HCT116 (cell line): Measurements from ENCODE around the gene VAV2. TPM values are rescaled to one million over a fixed set of nuclear protein-coding genes. Genes with fewer than 3 reads are reported as not detected.

ENCODE experiments used
- ATAC-seq: fragments of 200-7000 bp; cut with Tn5 transposase; 2 replicates; pipeline ENCODE4 v1.9.1; 2020; ENCODE audit warnings: mild to moderate bottlenecking, moderate library complexity
- BruUV-seq: library from RNA; stranded (reverse); fragments of 400-500 nt; replicated peaks from 2 replicates; lab custom pipeline; 2021; lab: Mats Ljungman, UMichigan
- CTCF ChIA-PET: fragments of 300-600 bp; sonication (Branson Sonifier 250); formaldehyde crosslinking; loops from one replicate; lab custom pipeline; 2021; ENCODE audit warnings: antibody characterized with exemption; lab: Charles Lee
- POLR2A ChIA-PET: fragments of 300-600, 350-600 bp; sonication (Branson Sonifier 250); formaldehyde crosslinking; loops from one replicate; lab custom pipeline; 2021; ENCODE audit warnings: antibody characterized with exemption; lab: Charles Lee
- RAD21 ChIA-PET, 2 experiments: fragments of 300-600 bp; sonication (Branson Sonifier 250); formaldehyde crosslinking; loops; one replicate each; lab custom pipeline; 2023; ENCODE audit warnings: low total read pairs in 2 of 2; ENCODE audit not compliant: uncharacterized antibody in 2 of 2, unreplicated experiment in 2 of 2, low non-redundant PET in 1 of 2; lab: Charles Lee
- DNase-seq: peaks from one replicate; pipeline ENCODE4 v3.0.0-alpha.2; 2010; ENCODE audit warnings: low read depth, low spot score
- H2AFZ ChIP-seq: fragments of 200-600 bp; shearing (Covaris generic), sonication (generic); 2 replicates; pipeline ENCODE4 v1.6.1; 2017; ENCODE audit warnings: low read depth, mixed run types, mixed read lengths, antibody characterized with exemption, low read length; ENCODE audit not compliant: poor library complexity, severe bottlenecking
- H3K27ac ChIP-seq: 2 replicates; pipeline ENCODE4 v1.5.1; 2012; ENCODE audit warnings: low read depth, low read length
- H3K27me3 ChIP-seq: fragments of 200-600 bp; sonication (generic); 2 replicates; pipeline ENCODE4 v1.6.1; 2016; ENCODE audit warnings: mixed run types, low read length, mixed read lengths; ENCODE audit not compliant: insufficient read depth
- H3K36me3 ChIP-seq, 2 experiments: fragments of 200-500 bp in 1 of 2; fragments of 200-600 bp in 1 of 2; sonication (Bioruptor generic) in 1 of 2; sonication (generic) in 1 of 2; 2 replicates each; pipeline versions ENCODE4 v1.5.1 to v1.6.1; 2014 to 2016; ENCODE audit warnings: low read length in 2 of 2, inconsistent platforms in 1 of 2, mixed read lengths in 1 of 2, mixed run types in 1 of 2; ENCODE audit not compliant: insufficient read depth in 2 of 2, control insufficient read depth in 1 of 2
- H3K4me1 ChIP-seq, 2 experiments: fragments of 200-600 bp in 1 of 2; sonication (generic) in 1 of 2; 2 replicates each; pipeline versions ENCODE4 v1.5.1 to v1.6.1; 2012 to 2017; ENCODE audit warnings: low read length in 2 of 2, inconsistent platforms in 1 of 2, mild to moderate bottlenecking in 1 of 2, mixed read lengths in 1 of 2, mixed run types in 1 of 2, moderate library complexity in 1 of 2; ENCODE audit not compliant: insufficient read depth in 2 of 2, control insufficient read depth in 1 of 2
- H3K4me2 ChIP-seq: fragments of 200-600 bp; sonication (generic); 2 replicates; pipeline ENCODE4 v1.6.1; 2017; ENCODE audit warnings: mixed run types, low read length, mixed read lengths
- H3K4me3 ChIP-seq, 2 experiments: fragments of 200-600 bp in 1 of 2; sonication (generic) in 1 of 2; replicated peaks in 1 of 2; 2 replicates each; pipeline ENCODE4 v1.5.1; 2011 to 2016; ENCODE audit warnings: low read length in 2 of 2, control low read depth in 1 of 2, low read depth in 1 of 2, mild to moderate bottlenecking in 1 of 2, mixed read lengths in 1 of 2, mixed run types in 1 of 2
- H3K79me2 ChIP-seq: fragments of 200-600 bp; sonication (generic); 2 replicates; pipeline ENCODE4 v1.6.1; 2017; ENCODE audit warnings: mild to moderate bottlenecking, mixed run types, low read length, moderate library complexity, mixed read lengths; ENCODE audit not compliant: insufficient read depth
- H3K9ac ChIP-seq: fragments of 200-600 bp; sonication (generic); 2 replicates; pipeline ENCODE4 v1.6.1; 2016; ENCODE audit warnings: low read length, mixed read lengths
- H3K9me2 ChIP-seq: fragments of 200-600 bp; sonication (generic), shearing (Covaris generic); 2 replicates; pipeline ENCODE4 v1.6.1; 2017; ENCODE audit warnings: mixed run types, mild to moderate bottlenecking, moderate library complexity; ENCODE audit not compliant: insufficient read depth
- H3K9me3 ChIP-seq, 2 experiments: fragments of 200-500 bp in 1 of 2; fragments of 200-600 bp in 1 of 2; sonication (Bioruptor generic) in 1 of 2; sonication (generic) in 1 of 2; 2 replicates each; pipeline ENCODE4 v1.6.1; 2014 to 2017; ENCODE audit warnings: low read length in 2 of 2, mixed read lengths in 2 of 2, inconsistent platforms in 1 of 2, low read depth in 1 of 2, mild to moderate bottlenecking in 1 of 2, mixed run types in 1 of 2, moderate library complexity in 1 of 2; ENCODE audit not compliant: control insufficient read depth in 1 of 2, insufficient read depth in 1 of 2
- H4K20me1 ChIP-seq: fragments of 200-600 bp; sonication (generic), shearing (Covaris generic); 2 replicates; pipeline ENCODE4 v1.6.1; 2017; ENCODE audit warnings: mixed run types, mild to moderate bottlenecking, moderate library complexity; ENCODE audit not compliant: insufficient read depth
- EGR1 ChIP-seq: IDR thresholded peaks from 2 replicates; pipeline ENCODE4 v1.6.1; 2012; ENCODE audit warnings: low read depth
- ELF1 ChIP-seq: IDR thresholded peaks from 2 replicates; pipeline ENCODE4 v1.6.1; 2012; ENCODE audit warnings: low read depth, borderline replicate concordance
- EZH2 ChIP-seq: fragments of 200-600 bp; sonication (generic); IDR thresholded peaks from 2 replicates; pipeline ENCODE4 v1.6.1; 2017; ENCODE audit warnings: antibody characterized with exemption, mixed run types
- EZH2phosphoT487 ChIP-seq: fragments of 200-600 bp; IDR thresholded peaks from 2 replicates; pipeline ENCODE4 v1.6.1; 2018; ENCODE audit warnings: antibody characterized with exemption, borderline replicate concordance
- FOSL1 ChIP-seq: IDR thresholded peaks from 2 replicates; pipeline ENCODE4 v1.6.1; 2012; ENCODE audit warnings: low read depth
- JUND ChIP-seq: IDR thresholded peaks from 2 replicates; pipeline ENCODE4 v1.6.1; 2012
- POLR2A ChIP-seq: IDR thresholded peaks from 2 replicates; pipeline ENCODE4 v1.7.0; 2011; ENCODE audit warnings: borderline replicate concordance; ENCODE audit not compliant: insufficient read depth, insufficient read length; ENCODE audit errors: extremely low read depth
- POLR2AphosphoS5 ChIP-seq: IDR thresholded peaks from 2 replicates; pipeline ENCODE4 v1.6.1; 2011; ENCODE audit warnings: mild to moderate bottlenecking, low read depth, low read length, moderate library complexity
- RAD21 ChIP-seq: IDR thresholded peaks from 2 replicates; pipeline ENCODE4 v1.6.1; 2012; ENCODE audit warnings: low read depth, mild to moderate bottlenecking
- SIN3A ChIP-seq: IDR thresholded peaks from 2 replicates; pipeline ENCODE4 v1.6.1; 2012; ENCODE audit warnings: low read depth
- SP1 ChIP-seq: IDR thresholded peaks from 2 replicates; pipeline ENCODE4 v1.6.1; 2012; ENCODE audit warnings: low read depth
- SRF ChIP-seq: IDR thresholded peaks from 2 replicates; pipeline ENCODE4 v1.6.1; 2012; ENCODE audit warnings: low read depth
- YY1 ChIP-seq: IDR thresholded peaks from 2 replicates; pipeline ENCODE4 v1.6.1; 2011; ENCODE audit warnings: low read length, low read depth, moderate library complexity, mild to moderate bottlenecking; ENCODE audit not compliant: insufficient replicate concordance; ENCODE audit errors: extremely low read depth
- ZFX ChIP-seq: fragments of 450-650 bp; IDR thresholded peaks from 2 replicates; pipeline ENCODE4 v1.6.1; 2017
- ZNF274 ChIP-seq: fragments of 200-500 bp; sonication (Bioruptor generic); IDR thresholded peaks from 2 replicates; pipeline ENCODE4 v1.6.1; 2014; ENCODE audit warnings: mild to moderate bottlenecking, low read depth, low read length, inconsistent platforms
- intact Hi-C: fragments of 100-400 bp; cut with micrococcal nuclease; formaldehyde crosslinking; loops from 2 replicates; pipeline ENCODE4 v1.10.0; 2022
- total RNA-seq: library from RNA; stranded (reverse); gene quantifications from one replicate; pipeline ENCODE4 v1.2.1, GENCODE V29; 2021; ENCODE audit not compliant: unreplicated experiment
- TF ChIP-seq, protein P1 (sequence below): IDR thresholded peaks from 2 replicates; pipeline ENCODE4 v1.6.1; 2012; ENCODE audit warnings: low read depth
- TF ChIP-seq, protein P2 (sequence below), 3 experiments: fragments of 200-600 bp in 1 of 3; sonication (generic) in 1 of 3; IDR thresholded peaks in 2 of 3; conservative IDR thresholded peaks in 1 of 3; 2 replicates each; pipeline ENCODE4 v1.5.1; 2012 to 2017; ENCODE audit warnings: low read depth in 2 of 3, low read length in 2 of 3, antibody characterized with exemption in 1 of 3, borderline replicate concordance in 1 of 3, control low read depth in 1 of 3, mild to moderate bottlenecking in 1 of 3, mixed read lengths in 1 of 3, mixed run types in 1 of 3, moderate library complexity in 1 of 3; ENCODE audit not compliant: insufficient read depth in 1 of 3
- TF ChIP-seq, protein P3 (sequence below): IDR thresholded peaks from 2 replicates; pipeline ENCODE4 v1.6.1; 2012
- TF ChIP-seq, protein P4 (sequence below): IDR thresholded peaks from 2 replicates; pipeline ENCODE4 v1.6.1; 2012

Gene VAV2
- total RNA-seq, 1 experiment from 2014 or later, result 33.2 TPM

DNA sequence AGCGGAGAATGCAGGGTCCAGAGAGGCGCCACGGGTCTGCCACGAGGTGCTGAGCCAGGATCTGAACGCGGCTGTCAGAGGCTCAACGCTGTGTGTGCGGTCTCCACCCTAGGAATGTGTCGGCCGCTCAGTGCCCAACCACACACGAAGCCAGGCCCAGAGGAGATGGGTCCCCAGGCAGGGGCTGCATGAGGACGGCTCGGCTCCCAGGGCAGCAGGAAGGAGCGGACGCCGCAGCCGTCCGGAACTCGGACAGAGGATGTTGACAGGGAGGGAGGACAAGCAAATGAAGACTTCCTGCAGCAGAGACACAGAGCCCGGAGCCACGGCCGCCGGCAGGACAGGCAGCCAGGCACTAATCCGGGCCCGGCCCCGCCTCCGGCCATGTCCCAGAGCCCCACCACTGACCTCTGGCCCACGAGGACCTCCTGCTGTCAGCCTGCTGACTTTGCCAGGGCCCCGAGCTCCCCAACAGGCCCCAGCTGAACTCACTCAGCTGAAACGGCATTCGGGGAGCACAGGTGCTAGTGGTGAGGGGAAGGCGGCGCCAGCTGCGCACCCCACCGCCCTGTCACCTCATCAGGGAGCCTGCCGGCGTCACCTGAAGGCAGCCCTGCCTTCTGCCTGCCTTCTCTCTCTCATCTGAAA is 12.7 kb downstream of the VAV2 start:
- H2AFZ ChIP-seq, result no peak overlapping the region
- no peaks in the 10 kb centered on the region for H3K9me2 ChIP-seq
- H3K27ac ChIP-seq, result no peak overlapping the region
- TF ChIP-seq ZNF274 (no peak), SIN3A (no peak), EZH2 (no peak), EZH2phosphoT487 (no peak), ELF1 (no peak), SP1 (no peak), EGR1 (no peak), YY1 (no peak), ZFX (no peak), JUND (no peak), POLR2A (no peak), FOSL1 (no peak), RAD21 (no peak), POLR2AphosphoS5 (no peak), SRF (no peak)
- TF ChIP-seq, protein P1, sequence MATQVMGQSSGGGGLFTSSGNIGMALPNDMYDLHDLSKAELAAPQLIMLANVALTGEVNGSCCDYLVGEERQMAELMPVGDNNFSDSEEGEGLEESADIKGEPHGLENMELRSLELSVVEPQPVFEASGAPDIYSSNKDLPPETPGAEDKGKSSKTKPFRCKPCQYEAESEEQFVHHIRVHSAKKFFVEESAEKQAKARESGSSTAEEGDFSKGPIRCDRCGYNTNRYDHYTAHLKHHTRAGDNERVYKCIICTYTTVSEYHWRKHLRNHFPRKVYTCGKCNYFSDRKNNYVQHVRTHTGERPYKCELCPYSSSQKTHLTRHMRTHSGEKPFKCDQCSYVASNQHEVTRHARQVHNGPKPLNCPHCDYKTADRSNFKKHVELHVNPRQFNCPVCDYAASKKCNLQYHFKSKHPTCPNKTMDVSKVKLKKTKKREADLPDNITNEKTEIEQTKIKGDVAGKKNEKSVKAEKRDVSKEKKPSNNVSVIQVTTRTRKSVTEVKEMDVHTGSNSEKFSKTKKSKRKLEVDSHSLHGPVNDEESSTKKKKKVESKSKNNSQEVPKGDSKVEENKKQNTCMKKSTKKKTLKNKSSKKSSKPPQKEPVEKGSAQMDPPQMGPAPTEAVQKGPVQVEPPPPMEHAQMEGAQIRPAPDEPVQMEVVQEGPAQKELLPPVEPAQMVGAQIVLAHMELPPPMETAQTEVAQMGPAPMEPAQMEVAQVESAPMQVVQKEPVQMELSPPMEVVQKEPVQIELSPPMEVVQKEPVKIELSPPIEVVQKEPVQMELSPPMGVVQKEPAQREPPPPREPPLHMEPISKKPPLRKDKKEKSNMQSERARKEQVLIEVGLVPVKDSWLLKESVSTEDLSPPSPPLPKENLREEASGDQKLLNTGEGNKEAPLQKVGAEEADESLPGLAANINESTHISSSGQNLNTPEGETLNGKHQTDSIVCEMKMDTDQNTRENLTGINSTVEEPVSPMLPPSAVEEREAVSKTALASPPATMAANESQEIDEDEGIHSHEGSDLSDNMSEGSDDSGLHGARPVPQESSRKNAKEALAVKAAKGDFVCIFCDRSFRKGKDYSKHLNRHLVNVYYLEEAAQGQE, result no peak
- TF ChIP-seq, protein P2, sequence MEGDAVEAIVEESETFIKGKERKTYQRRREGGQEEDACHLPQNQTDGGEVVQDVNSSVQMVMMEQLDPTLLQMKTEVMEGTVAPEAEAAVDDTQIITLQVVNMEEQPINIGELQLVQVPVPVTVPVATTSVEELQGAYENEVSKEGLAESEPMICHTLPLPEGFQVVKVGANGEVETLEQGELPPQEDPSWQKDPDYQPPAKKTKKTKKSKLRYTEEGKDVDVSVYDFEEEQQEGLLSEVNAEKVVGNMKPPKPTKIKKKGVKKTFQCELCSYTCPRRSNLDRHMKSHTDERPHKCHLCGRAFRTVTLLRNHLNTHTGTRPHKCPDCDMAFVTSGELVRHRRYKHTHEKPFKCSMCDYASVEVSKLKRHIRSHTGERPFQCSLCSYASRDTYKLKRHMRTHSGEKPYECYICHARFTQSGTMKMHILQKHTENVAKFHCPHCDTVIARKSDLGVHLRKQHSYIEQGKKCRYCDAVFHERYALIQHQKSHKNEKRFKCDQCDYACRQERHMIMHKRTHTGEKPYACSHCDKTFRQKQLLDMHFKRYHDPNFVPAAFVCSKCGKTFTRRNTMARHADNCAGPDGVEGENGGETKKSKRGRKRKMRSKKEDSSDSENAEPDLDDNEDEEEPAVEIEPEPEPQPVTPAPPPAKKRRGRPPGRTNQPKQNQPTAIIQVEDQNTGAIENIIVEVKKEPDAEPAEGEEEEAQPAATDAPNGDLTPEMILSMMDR (IDR thresholded peaks at IDR 0.05 in 2 of 3, conservative IDR thresholded peaks at IDR 0.05 in 1 of 3; ENCODE audit: borderline replicate concordance in 1 of 3, insufficient read depth in 1 of 3, low read depth in 2 of 3, low read length in 2 of 3), result no peak
- TF ChIP-seq, protein P3, sequence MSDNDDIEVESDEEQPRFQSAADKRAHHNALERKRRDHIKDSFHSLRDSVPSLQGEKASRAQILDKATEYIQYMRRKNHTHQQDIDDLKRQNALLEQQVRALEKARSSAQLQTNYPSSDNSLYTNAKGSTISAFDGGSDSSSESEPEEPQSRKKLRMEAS, result no peak
- TF ChIP-seq, protein P4, sequence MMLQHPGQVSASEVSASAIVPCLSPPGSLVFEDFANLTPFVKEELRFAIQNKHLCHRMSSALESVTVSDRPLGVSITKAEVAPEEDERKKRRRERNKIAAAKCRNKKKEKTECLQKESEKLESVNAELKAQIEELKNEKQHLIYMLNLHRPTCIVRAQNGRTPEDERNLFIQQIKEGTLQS, result no peak
- TF ChIP-seq, all 23 proteins: peak for 0
- ChIA-PET RAD21 (no interaction called here), CTCF (no interaction called here), POLR2A (no interaction called here)
- intact Hi-C loops, result no loop called here
- peaks cover 94% of the 10 kb centered on the region for H3K79me2 ChIP-seq
- no TSS peak for BruUV-seq
- H3K9ac ChIP-seq, result no peak overlapping the region
- H3K4me3 ChIP-seq, result no peak overlapping the region
- H3K4me1 ChIP-seq, result no peaks in the 10 kb centered on the region
- no peaks in the 10 kb centered on the region for H3K36me3 ChIP-seq
- ATAC-seq (no peak), DNase-seq (no peak)
- no peaks in the 10 kb centered on the region for H3K9me3 ChIP-seq
- H4K20me1 ChIP-seq, result no peaks in the 10 kb centered on the region
- H3K27me3 ChIP-seq, result no peaks in the 10 kb centered on the region
- no peak overlapping the region for H3K4me2 ChIP-seq
